HL-60 (cell line): ENCODE data around the gene HEXIM1.

Source experiments
- GABPA ChIP-seq: IDR thresholded peaks from 2 replicates; pipeline ENCODE4 v1.6.1; 2012; ENCODE audit warnings: low read depth
- POLR2AphosphoS5 ChIP-seq: IDR thresholded peaks from 2 replicates; pipeline ENCODE4 v1.6.1; 2012; ENCODE audit warnings: low read depth
- SPI1 ChIP-seq: IDR thresholded peaks from 2 replicates; pipeline ENCODE4 v1.6.1; 2012; ENCODE audit warnings: low read depth, mild to moderate bottlenecking, borderline replicate concordance
- TF ChIP-seq, protein P1 (sequence below): IDR thresholded peaks from one replicate; pipeline ENCODE4 v1.5.1; 2011; ENCODE audit warnings: low read length, control low read depth, inconsistent platforms; ENCODE audit not compliant: insufficient read depth
- TF ChIP-seq, protein P2 (sequence below): IDR thresholded peaks from 2 replicates; pipeline ENCODE4 v1.6.1; 2012; ENCODE audit warnings: low read depth; ENCODE audit not compliant: insufficient replicate concordance

DNA sequence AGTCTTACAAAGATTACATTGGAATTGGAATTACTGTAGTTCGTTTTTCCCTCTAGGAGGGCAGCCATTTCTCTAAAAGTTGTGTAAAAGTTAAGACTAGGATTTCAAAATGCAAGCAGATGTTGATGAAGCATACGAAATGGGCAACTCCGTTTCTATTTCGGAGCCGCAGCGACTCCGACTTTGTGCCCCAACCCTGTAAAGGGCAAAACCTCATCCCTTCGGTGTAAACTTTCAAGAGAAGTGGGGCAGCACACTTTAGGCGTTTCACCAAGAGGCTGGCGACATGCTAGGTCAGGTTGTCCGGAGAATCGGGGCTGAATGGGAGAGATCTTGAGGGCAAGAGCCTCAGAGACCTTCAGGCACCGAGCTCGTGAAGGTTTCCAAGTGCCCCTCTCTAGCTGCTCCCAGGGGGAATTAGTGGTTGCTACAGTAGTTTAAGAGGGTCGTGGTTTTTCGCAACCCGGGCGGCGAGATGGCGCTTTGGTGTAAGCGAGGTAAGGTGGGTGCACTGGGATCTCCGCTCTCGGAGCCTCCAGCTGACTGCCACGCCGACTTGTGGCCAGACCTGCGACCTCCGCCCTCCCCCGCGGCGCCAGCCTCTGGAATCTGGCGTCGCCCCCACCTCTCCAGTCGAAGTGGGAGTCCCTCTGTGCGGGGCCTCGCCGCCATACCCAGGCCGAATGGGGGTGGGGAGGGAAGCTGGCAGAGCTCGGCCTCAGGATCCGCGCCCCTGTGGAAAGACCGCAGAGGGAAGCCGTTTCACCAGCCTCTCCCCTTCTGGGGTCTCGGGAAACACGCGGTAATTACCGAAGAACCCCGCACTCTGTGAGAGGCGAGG lies 12.4 kb downstream of the HEXIM1 start:
- TF ChIP-seq, protein P1, sequence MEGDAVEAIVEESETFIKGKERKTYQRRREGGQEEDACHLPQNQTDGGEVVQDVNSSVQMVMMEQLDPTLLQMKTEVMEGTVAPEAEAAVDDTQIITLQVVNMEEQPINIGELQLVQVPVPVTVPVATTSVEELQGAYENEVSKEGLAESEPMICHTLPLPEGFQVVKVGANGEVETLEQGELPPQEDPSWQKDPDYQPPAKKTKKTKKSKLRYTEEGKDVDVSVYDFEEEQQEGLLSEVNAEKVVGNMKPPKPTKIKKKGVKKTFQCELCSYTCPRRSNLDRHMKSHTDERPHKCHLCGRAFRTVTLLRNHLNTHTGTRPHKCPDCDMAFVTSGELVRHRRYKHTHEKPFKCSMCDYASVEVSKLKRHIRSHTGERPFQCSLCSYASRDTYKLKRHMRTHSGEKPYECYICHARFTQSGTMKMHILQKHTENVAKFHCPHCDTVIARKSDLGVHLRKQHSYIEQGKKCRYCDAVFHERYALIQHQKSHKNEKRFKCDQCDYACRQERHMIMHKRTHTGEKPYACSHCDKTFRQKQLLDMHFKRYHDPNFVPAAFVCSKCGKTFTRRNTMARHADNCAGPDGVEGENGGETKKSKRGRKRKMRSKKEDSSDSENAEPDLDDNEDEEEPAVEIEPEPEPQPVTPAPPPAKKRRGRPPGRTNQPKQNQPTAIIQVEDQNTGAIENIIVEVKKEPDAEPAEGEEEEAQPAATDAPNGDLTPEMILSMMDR: no peak
- TF ChIP-seq POLR2AphosphoS5 (0 out of 2 replicates have a peak, but pooled peaks have one; percentile 26), SPI1 (no peak), GABPA (no peak)
- TF ChIP-seq, protein P2, sequence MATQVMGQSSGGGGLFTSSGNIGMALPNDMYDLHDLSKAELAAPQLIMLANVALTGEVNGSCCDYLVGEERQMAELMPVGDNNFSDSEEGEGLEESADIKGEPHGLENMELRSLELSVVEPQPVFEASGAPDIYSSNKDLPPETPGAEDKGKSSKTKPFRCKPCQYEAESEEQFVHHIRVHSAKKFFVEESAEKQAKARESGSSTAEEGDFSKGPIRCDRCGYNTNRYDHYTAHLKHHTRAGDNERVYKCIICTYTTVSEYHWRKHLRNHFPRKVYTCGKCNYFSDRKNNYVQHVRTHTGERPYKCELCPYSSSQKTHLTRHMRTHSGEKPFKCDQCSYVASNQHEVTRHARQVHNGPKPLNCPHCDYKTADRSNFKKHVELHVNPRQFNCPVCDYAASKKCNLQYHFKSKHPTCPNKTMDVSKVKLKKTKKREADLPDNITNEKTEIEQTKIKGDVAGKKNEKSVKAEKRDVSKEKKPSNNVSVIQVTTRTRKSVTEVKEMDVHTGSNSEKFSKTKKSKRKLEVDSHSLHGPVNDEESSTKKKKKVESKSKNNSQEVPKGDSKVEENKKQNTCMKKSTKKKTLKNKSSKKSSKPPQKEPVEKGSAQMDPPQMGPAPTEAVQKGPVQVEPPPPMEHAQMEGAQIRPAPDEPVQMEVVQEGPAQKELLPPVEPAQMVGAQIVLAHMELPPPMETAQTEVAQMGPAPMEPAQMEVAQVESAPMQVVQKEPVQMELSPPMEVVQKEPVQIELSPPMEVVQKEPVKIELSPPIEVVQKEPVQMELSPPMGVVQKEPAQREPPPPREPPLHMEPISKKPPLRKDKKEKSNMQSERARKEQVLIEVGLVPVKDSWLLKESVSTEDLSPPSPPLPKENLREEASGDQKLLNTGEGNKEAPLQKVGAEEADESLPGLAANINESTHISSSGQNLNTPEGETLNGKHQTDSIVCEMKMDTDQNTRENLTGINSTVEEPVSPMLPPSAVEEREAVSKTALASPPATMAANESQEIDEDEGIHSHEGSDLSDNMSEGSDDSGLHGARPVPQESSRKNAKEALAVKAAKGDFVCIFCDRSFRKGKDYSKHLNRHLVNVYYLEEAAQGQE: no peak
